HL-60 (cell line): ENCODE results near the gene BEST1.

ENCODE experiments used
- GABPA ChIP-seq: IDR thresholded peaks from 2 replicates; pipeline ENCODE4 v1.6.1; 2012; ENCODE audit warnings: low read depth
- POLR2AphosphoS5 ChIP-seq: IDR thresholded peaks from 2 replicates; pipeline ENCODE4 v1.6.1; 2012; ENCODE audit warnings: low read depth
- TF ChIP-seq, protein P1 (sequence below): IDR thresholded peaks from one replicate; pipeline ENCODE4 v1.5.1; 2011; ENCODE audit warnings: low read length, control low read depth, inconsistent platforms; ENCODE audit not compliant: insufficient read depth
- TF ChIP-seq, protein P2 (sequence below): IDR thresholded peaks from 2 replicates; pipeline ENCODE4 v1.6.1; 2012; ENCODE audit warnings: low read depth; ENCODE audit not compliant: insufficient replicate concordance

DNA sequence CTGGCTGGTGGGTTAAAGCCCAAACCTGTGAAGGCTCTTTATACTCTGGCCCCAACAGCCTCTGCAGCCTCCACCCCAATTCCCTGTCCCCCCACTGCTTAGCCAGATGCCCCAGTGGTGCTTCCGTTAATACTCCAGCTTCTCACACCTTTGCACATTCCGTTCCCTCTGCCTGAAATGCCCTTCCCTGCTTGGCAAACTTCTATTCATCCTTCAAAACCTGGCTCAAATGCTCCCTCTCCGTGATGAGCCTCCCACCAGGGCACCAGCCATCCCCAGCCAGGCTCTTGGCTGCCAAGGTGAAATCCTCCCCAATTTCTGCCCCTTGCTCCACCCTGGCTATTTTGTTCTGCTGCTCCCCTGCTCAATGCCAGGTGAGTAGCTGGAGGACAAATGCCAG, 46.3 kb upstream of the BEST1 start:
- TF ChIP-seq, protein P1, sequence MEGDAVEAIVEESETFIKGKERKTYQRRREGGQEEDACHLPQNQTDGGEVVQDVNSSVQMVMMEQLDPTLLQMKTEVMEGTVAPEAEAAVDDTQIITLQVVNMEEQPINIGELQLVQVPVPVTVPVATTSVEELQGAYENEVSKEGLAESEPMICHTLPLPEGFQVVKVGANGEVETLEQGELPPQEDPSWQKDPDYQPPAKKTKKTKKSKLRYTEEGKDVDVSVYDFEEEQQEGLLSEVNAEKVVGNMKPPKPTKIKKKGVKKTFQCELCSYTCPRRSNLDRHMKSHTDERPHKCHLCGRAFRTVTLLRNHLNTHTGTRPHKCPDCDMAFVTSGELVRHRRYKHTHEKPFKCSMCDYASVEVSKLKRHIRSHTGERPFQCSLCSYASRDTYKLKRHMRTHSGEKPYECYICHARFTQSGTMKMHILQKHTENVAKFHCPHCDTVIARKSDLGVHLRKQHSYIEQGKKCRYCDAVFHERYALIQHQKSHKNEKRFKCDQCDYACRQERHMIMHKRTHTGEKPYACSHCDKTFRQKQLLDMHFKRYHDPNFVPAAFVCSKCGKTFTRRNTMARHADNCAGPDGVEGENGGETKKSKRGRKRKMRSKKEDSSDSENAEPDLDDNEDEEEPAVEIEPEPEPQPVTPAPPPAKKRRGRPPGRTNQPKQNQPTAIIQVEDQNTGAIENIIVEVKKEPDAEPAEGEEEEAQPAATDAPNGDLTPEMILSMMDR, result no peak
- no peak for TF ChIP-seq GABPA
- no peak for TF ChIP-seq POLR2AphosphoS5
- TF ChIP-seq, protein P2, sequence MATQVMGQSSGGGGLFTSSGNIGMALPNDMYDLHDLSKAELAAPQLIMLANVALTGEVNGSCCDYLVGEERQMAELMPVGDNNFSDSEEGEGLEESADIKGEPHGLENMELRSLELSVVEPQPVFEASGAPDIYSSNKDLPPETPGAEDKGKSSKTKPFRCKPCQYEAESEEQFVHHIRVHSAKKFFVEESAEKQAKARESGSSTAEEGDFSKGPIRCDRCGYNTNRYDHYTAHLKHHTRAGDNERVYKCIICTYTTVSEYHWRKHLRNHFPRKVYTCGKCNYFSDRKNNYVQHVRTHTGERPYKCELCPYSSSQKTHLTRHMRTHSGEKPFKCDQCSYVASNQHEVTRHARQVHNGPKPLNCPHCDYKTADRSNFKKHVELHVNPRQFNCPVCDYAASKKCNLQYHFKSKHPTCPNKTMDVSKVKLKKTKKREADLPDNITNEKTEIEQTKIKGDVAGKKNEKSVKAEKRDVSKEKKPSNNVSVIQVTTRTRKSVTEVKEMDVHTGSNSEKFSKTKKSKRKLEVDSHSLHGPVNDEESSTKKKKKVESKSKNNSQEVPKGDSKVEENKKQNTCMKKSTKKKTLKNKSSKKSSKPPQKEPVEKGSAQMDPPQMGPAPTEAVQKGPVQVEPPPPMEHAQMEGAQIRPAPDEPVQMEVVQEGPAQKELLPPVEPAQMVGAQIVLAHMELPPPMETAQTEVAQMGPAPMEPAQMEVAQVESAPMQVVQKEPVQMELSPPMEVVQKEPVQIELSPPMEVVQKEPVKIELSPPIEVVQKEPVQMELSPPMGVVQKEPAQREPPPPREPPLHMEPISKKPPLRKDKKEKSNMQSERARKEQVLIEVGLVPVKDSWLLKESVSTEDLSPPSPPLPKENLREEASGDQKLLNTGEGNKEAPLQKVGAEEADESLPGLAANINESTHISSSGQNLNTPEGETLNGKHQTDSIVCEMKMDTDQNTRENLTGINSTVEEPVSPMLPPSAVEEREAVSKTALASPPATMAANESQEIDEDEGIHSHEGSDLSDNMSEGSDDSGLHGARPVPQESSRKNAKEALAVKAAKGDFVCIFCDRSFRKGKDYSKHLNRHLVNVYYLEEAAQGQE, result no peak
